B cell (primary cell): ENCODE results near the gene LAMA1.

Source experiments
- CTCF ChIP-seq: fragments of 200-600 bp; IDR thresholded peaks from one replicate; pipeline ENCODE4 v1.8.0; 2022; ENCODE audit warnings: antibody characterized with exemption, mild to moderate bottlenecking
- EZH2 ChIP-seq: IDR thresholded peaks from 2 replicates; pipeline ENCODE4 v1.6.1; 2012; ENCODE audit warnings: borderline replicate concordance, low read depth, mild to moderate bottlenecking, moderate library complexity, low read length; ENCODE audit not compliant: insufficient read depth, poor library complexity, severe bottlenecking

DNA sequence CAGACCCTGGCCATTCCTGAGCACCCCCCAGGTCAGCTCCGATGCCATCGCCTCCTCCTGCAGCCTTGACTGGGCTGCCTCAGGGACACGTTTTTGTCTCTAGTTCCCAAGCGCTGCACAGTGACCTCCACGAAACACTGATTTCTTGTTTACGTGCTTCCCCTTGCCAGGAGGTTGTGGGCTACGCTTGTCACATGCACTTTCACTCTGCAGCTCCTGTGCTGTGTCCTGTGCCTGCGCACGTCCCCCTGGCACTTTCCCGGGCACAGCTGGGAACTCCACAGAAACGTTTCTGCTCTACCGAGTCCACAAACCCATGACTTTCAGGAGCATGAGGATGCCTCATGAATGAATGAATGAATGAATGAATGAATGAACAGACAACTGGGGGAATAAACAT is 160.6 kb downstream of the LAMA1 start:
- TF ChIP-seq CTCF (no peak), EZH2 (no peak)
